NCI-H748 (cell line): Measurements from ENCODE around the gene SLC6A19.

Source experiments
- DNase-seq: peaks from one replicate; lab custom pipeline; 2025; ENCODE audit not compliant: unreplicated experiment; lab: John Stamatoyannopoulos, UW

Gene SLC6A19

GRCh38 chr5:1241509-1242080, 40.2 kb downstream of the SLC6A19 start:
- no peak for DNase-seq

GRCh38 chr5:1242733-1243486, 41.5 kb downstream of the SLC6A19 start:
- DNase-seq = no peak

GRCh38 chr5:1243487-1244130, 42.2 kb downstream of the SLC6A19 start:
- DNase-seq = no peak

- no peak for DNase-seq
These were observed 42.9 kb downstream of the SLC6A19 start for GRCh38 chr5:1244255-1244654.

- DNase-seq = no peak
These were observed 43.6 kb downstream of the SLC6A19 start for GRCh38 chr5:1244976-1245375.

- no peak for DNase-seq
These were observed 44.6 kb downstream of the SLC6A19 start for GRCh38 chr5:1245905-1246576.

- peak; percentile 85 for DNase-seq
These were observed 45.5 kb downstream of the SLC6A19 start for GRCh38 chr5:1246711-1247431.

GRCh38 chr5:1247811-1248210, 46.4 kb downstream of the SLC6A19 start:
- no peak for DNase-seq

GRCh38 chr5:1249366-1250280, 48.2 kb downstream of the SLC6A19 start:
- DNase-seq = no peak

- DNase-seq = peak; percentile 57
These were observed 50.5 kb downstream of the SLC6A19 start for GRCh38 chr5:1251678-1252580.

GRCh38 chr5:1252681-1253080, 51.3 kb downstream of the SLC6A19 start:
- no peak for DNase-seq

- no peak for DNase-seq
These were observed 52.2 kb downstream of the SLC6A19 start for GRCh38 chr5:1253456-1254105.

- no peak for DNase-seq
These were observed 52.8 kb downstream of the SLC6A19 start for GRCh38 chr5:1254196-1254595.

- DNase-seq = no peak
These were observed 53.7 kb downstream of the SLC6A19 start for GRCh38 chr5:1255081-1255561.

- no peak for DNase-seq
These were observed 55.4 kb downstream of the SLC6A19 start for GRCh38 chr5:1256776-1257175.

- no peak for DNase-seq
These were observed 56.0 kb downstream of the SLC6A19 start for GRCh38 chr5:1257363-1257762.

GRCh38 chr5:1257841-1258240, 56.4 kb downstream of the SLC6A19 start:
- no peak for DNase-seq

- no peak for DNase-seq
These were observed 58.5 kb downstream of the SLC6A19 start for GRCh38 chr5:1259806-1260480.
